Thyroid gland (tissue), 4 donors: ENCODE data around the gene UBE2Q1. TPM values are rescaled to one million over a fixed set of nuclear protein-coding genes. Genes with fewer than 3 reads are reported as not detected.
"Not testable (repeated sequence)": the region's sequence is repeated elsewhere in the genome, so short reads cannot be mapped to it uniquely, and the experiment has no call there.

ENCODE experiments used
- DNase-seq, 2 donors: peaks; one replicate each; pipeline ENCODE4 v3.0.0-alpha.2; 2019
- H3K27ac ChIP-seq, 3 donors: fragments of 200-600 bp; sonication (generic); 1 replicate in 2 of 3; 2 replicates in 1 of 3; pipeline ENCODE4 v1.5.1; 2016 to 2019; ENCODE audit warnings: mild to moderate bottlenecking in 1 of 3, moderate library complexity in 1 of 3
- H3K27me3 ChIP-seq: fragments of 200-600 bp; sonication (generic); one replicate; pipeline ENCODE4 v1.5.1; 2019
- H3K36me3 ChIP-seq, 2 donors: fragments of 200-600 bp; sonication (generic); one replicate each; pipeline ENCODE4 v1.5.1; 2016 to 2019
- H3K4me1 ChIP-seq, 2 donors: fragments of 200-600 bp; sonication (generic); one replicate each; pipeline ENCODE4 v1.5.1; 2017 to 2019
- H3K4me3 ChIP-seq, 3 donors: fragments of 200-600 bp; sonication (generic); replicated peaks in 1 of 3; 1 replicate in 2 of 3; 2 replicates in 1 of 3; pipeline ENCODE4 v1.5.1; 2016; ENCODE audit warnings: mild to moderate bottlenecking in 1 of 3
- H3K9me3 ChIP-seq: fragments of 200-600 bp; sonication (generic); one replicate; pipeline ENCODE4 v1.5.1; 2017
- CTCF ChIP-seq, 6 experiments: fragments of 200-600 bp in 3 of 6; fragments of 450-650 bp in 3 of 6; sonication (generic) in 3 of 6; IDR thresholded peaks; one replicate each; pipeline ENCODE4 v1.5.1; 2016 to 2019; ENCODE audit warnings: antibody characterized with exemption in 6 of 6, mild to moderate bottlenecking in 2 of 6, inconsistent platforms in 1 of 6, moderate library complexity in 1 of 6
- POLR2A ChIP-seq, 2 donors: fragments of 450-650 bp; IDR thresholded peaks; one replicate each; pipeline ENCODE4 v1.6.1; 2017; ENCODE audit warnings: antibody characterized with exemption in 2 of 2, mild to moderate bottlenecking in 2 of 2, moderate library complexity in 1 of 2
- WGBS, 2 donors: methylation state at CpG; one replicate each; pipeline ENCODE4 v1.1.5; 2017; 5-methylcytosine and 5-hydroxymethylcytosine counted together
- intact Hi-C: fragments of 100-400 bp; cut with DNase I; formaldehyde crosslinking; loops from one replicate; pipeline ENCODE4 v1.15.1; 2023
- total RNA-seq, 4 donors: library from RNA; depleted of rRNA; stranded (reverse); fragments of >200 nt; gene quantifications; one replicate each; pipeline ENCODE4 v1.2.3, GENCODE V29; 2016

The UBE2Q1 gene
- total RNA-seq, 4 donors from 2014 or later, result 24.5 to 61.3 (median 28.7) TPM

- TF ChIP-seq CTCF (IDR thresholded peaks at IDR 0.05) (no peak), POLR2A (IDR thresholded peaks at IDR 0.05) (no peak)
- Histone ChIP-seq H3K9me3 (no peaks in the 10 kb centered on the region), H3K4me1 (no peaks in the 10 kb centered on the region), H3K4me3 (no peak overlapping the region), H3K27ac (no peak overlapping the region), H3K27me3 (no peaks in the 10 kb centered on the region), H3K36me3 (no peaks in the 10 kb centered on the region)
- intact Hi-C loops, result loop anchor here (10.0 kb wide), 1 partner anchor 136 kb away; the partner anchor contains the start of gene IL6R
- no peak for DNase-seq
- 68 to 81% methylated on average over 6 of the region's 6 CpGs for WGBS, 2 donors
Measured at GRCh38 chr1:154541231-154541630, 17.2 kb downstream of the UBE2Q1 start.

- H3K4me3 ChIP-seq, result no peak overlapping the region
- H3K9me3 ChIP-seq, result no peaks in the 10 kb centered on the region
- TF ChIP-seq CTCF (IDR thresholded peaks at IDR 0.05) (no peak), POLR2A (IDR thresholded peaks at IDR 0.05) (no peak)
- H3K36me3 ChIP-seq, result no peaks in the 10 kb centered on the region
- intact Hi-C loops, result loop anchor here (10.0 kb wide), 1 partner anchor 135 kb away; the partner anchor contains the start of gene IL6R
- no peaks in the 10 kb centered on the region for H3K27me3 ChIP-seq
- 86 to 88% methylated on average over 9 of the region's 9 CpGs for WGBS, 2 donors
- H3K4me1 ChIP-seq, result no peaks in the 10 kb centered on the region
- DNase-seq, result no peak
- no peak overlapping the region for H3K27ac ChIP-seq
Measured at GRCh38 chr1:154539486-154540483, 18.7 kb downstream of the UBE2Q1 start.

GRCh38 chr1:154536570-154536969 lies 21.9 kb downstream of the UBE2Q1 start:
- no peaks in the 10 kb centered on the region for H3K36me3 ChIP-seq
- WGBS, 2 donors, result 90 to 93% methylated on average over 7 of the region's 7 CpGs
- no peak overlapping the region for H3K4me3 ChIP-seq
- H3K27ac ChIP-seq, result no peak overlapping the region
- H3K27me3 ChIP-seq, result no peaks in the 10 kb centered on the region
- TF ChIP-seq CTCF (IDR thresholded peaks at IDR 0.05) (no peak), POLR2A (IDR thresholded peaks at IDR 0.05) (no peak)
- no peaks in the 10 kb centered on the region for H3K4me1 ChIP-seq
- intact Hi-C loops, result no loop called here
- H3K9me3 ChIP-seq, result no peaks in the 10 kb centered on the region
- no peak for DNase-seq

GRCh38 chr1:154533952-154534844 lies 24.3 kb downstream of the UBE2Q1 start:
- Histone ChIP-seq H3K4me3 (no peak overlapping the region), H3K4me1 (no peaks in the 10 kb centered on the region), H3K9me3 (no peaks in the 10 kb centered on the region), H3K27me3 (no peaks in the 10 kb centered on the region), H3K36me3 (no peaks in the 10 kb centered on the region), H3K27ac (no peak overlapping the region)
- intact Hi-C loops, result no loop called here
- peak; percentile 29 to 45 for DNase-seq
- TF ChIP-seq POLR2A (IDR thresholded peaks at IDR 0.05) (no peak), CTCF (IDR thresholded peaks at IDR 0.05) (peak in 3 of 6 experiments; percentile 32 to 47 (median 42))
- 66 to 70% methylated on average over 11 of the region's 11 CpGs for WGBS, 2 donors

DNA sequence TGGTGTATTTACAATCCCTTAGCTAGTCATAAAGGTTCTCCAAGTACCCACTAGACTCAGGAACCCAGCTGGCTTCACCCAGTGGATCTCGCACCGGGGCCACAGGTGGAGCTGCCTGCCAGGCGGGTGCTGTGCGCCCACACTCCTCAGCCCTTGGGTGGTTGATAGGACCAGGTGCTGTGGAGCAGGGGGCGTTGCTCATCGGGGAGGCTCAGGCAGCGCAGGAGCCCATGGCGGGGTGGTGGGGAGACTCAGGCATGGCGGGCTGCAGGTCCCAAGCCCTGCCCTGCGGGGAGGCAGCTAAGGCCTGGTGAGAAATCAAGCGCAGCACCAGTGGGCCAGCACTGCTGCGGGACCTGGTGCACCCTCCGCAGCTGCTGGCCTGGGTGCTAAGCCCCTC lies 26.5 kb downstream of the UBE2Q1 start:
- H3K4me1 ChIP-seq, H3K27me3 ChIP-seq, H3K4me3 ChIP-seq, H3K27ac ChIP-seq, H3K36me3 ChIP-seq, intact Hi-C loops, DNase-seq, H3K9me3 ChIP-seq: not testable (repeated sequence)
- WGBS, 2 donors, result 94 to 97% methylated on average over 8 to 11 of the region's 13 CpGs
